NCI-H2107 (cell line): ENCODE results near the gene MED6.
A peak's percentile ranks its signal among the peaks of the same experiment; 100 is the strongest.

Source experiments
- DNase-seq: peaks from one replicate; lab custom pipeline; 2025; lab: John Stamatoyannopoulos, UW

MED6 gene

GRCh38 chr14:70600382-70601157, at the start of gene MED6:
MED6 (minus strand) TSS chr14:70600655; CDS start chr14:70600637, 18 bp downstream.
- DNase-seq: peak; percentile 96

- no peak for DNase-seq
Observed at GRCh38 chr14:70649803-70650202, 49.3 kb upstream of the MED6 start.

- DNase-seq: no peak
Observed at GRCh38 chr14:70648346-70648745, 47.9 kb upstream of the MED6 start.

GRCh38 chr14:70646705-70647104, 46.2 kb upstream of the MED6 start:
- no peak for DNase-seq

- no peak for DNase-seq
Observed at GRCh38 chr14:70645892-70646291, 45.4 kb upstream of the MED6 start.

GRCh38 chr14:70643967-70644366, 43.5 kb upstream of the MED6 start:
- DNase-seq: no peak

- DNase-seq: peak; percentile 25
Observed at GRCh38 chr14:70642303-70643235, 42.1 kb upstream of the MED6 start.

GRCh38 chr14:70641548-70642302, 41.3 kb upstream of the MED6 start, which contains the start of gene TTC9:
TTC9 (plus strand) TSS chr14:70641916; CDS start chr14:70642130, 214 bp downstream.
- no peak for DNase-seq

GRCh38 chr14:70640938-70641547, 40.6 kb upstream of the MED6 start:
- DNase-seq: no peak

- no peak for DNase-seq
Observed at GRCh38 chr14:70638416-70638815, 38.0 kb upstream of the MED6 start.

GRCh38 chr14:70635971-70636595, 35.6 kb upstream of the MED6 start:
- DNase-seq: no peak

- no peak for DNase-seq
Observed at GRCh38 chr14:70631948-70632347, 31.5 kb upstream of the MED6 start.

- no peak for DNase-seq
Observed at GRCh38 chr14:70624972-70625371, 24.5 kb upstream of the MED6 start.

GRCh38 chr14:70622111-70622712, 21.8 kb upstream of the MED6 start:
- DNase-seq: no peak

GRCh38 chr14:70619708-70620107, 19.3 kb upstream of the MED6 start:
- no peak for DNase-seq

GRCh38 chr14:70618314-70618713, 17.9 kb upstream of the MED6 start:
- no peak for DNase-seq

- no peak for DNase-seq
Observed at GRCh38 chr14:70616646-70617045, 16.2 kb upstream of the MED6 start.

GRCh38 chr14:70611216-70611615, 10.8 kb upstream of the MED6 start:
- no peak for DNase-seq

GRCh38 chr14:70602254-70602653, 1.8 kb upstream of the MED6 start:
- DNase-seq: no peak

- DNase-seq: no peak
Observed at GRCh38 chr14:70601162-70601561, 707 bp upstream of the MED6 start.

- no peak for DNase-seq
Observed at GRCh38 chr14:70599345-70599744, 1.1 kb downstream of the MED6 start.
